Left lung (tissue), 10 donors: ENCODE measurements around the gene PRKCI. TPM values are rescaled to one million over a fixed set of nuclear protein-coding genes. Genes with fewer than 3 reads are reported as not detected.

Experiments used
- ATAC-seq: fragments of 200-7000 bp; cut with Tn5 transposase; one replicate; pipeline ENCODE4 v1.9.1; 2020; ENCODE audit warnings: moderate library complexity
- DNase-seq, 4 donors: peaks; one replicate each; pipeline ENCODE4 v3.0.0-alpha.2; 2013 to 2020
- H3K27ac ChIP-seq, 2 donors: fragments of 200-600 bp; sonication (generic) in 1 of 2; one replicate each; pipeline versions ENCODE4 v1.5.0 to v1.8.0; 2020 to 2021
- H3K27me3 ChIP-seq, 2 donors: fragments of 200-600 bp; sonication (generic) in 1 of 2; one replicate each; pipeline versions ENCODE4 v1.5.0 to v1.8.0; 2020 to 2021
- H3K36me3 ChIP-seq, 2 donors: fragments of 200-600 bp; sonication (generic) in 1 of 2; one replicate each; pipeline versions ENCODE4 v1.5.0 to v1.8.0; 2020 to 2021
- H3K4me1 ChIP-seq, 2 donors: fragments of 200-600 bp; one replicate each; pipeline ENCODE4 v1.8.0; 2021
- H3K4me3 ChIP-seq, 2 donors: fragments of 200-600 bp; sonication (generic) in 1 of 2; one replicate each; pipeline versions ENCODE4 v1.5.0 to v1.8.0; 2020 to 2021; ENCODE audit warnings: mild to moderate bottlenecking in 1 of 2
- H3K9me3 ChIP-seq, 2 donors: fragments of 200-600 bp; sonication (generic) in 1 of 2; one replicate each; pipeline versions ENCODE4 v1.5.0 to v1.8.0; 2020 to 2021
- CTCF ChIP-seq, 2 donors: fragments of 200-600 bp; sonication (generic) in 1 of 2; IDR thresholded peaks; one replicate each; pipeline versions ENCODE4 v1.5.0 to v1.8.0; 2021; ENCODE audit warnings: antibody characterized with exemption in 2 of 2
- intact Hi-C, 2 donors: fragments of 100-400 bp; cut with DNase I; formaldehyde crosslinking; loops; one replicate each; pipeline versions ENCODE4 v1.11.2 to v1.14.2; 2022
- polyA plus RNA-seq, 6 donors: library from polyadenylated mRNA; unstranded; fragments of 120-200 nt; gene quantifications; one replicate each; pipeline ENCODE4 v1.2.1, GENCODE V29; 2013; ENCODE audit not compliant: insufficient read length in 6 of 6
- total RNA-seq, 2 donors: library from RNA; stranded (reverse); fragmentation: NEBNext Ultra II Directional; extraction: Animal tissue kit (Norgen Biotek cat#: 25700); gene quantifications; one replicate each; pipeline ENCODE4 v1.2.1, GENCODE V29; 2021
- donor health status: DM: no; HTN: yes; CAD: no.
- donor health status: DM: no; HTN: no; CAD: no.

The PRKCI gene
- total and polyA plus RNA-seq, 8 donors: 33.0 to 82.4 (median 67.9) TPM

DNA sequence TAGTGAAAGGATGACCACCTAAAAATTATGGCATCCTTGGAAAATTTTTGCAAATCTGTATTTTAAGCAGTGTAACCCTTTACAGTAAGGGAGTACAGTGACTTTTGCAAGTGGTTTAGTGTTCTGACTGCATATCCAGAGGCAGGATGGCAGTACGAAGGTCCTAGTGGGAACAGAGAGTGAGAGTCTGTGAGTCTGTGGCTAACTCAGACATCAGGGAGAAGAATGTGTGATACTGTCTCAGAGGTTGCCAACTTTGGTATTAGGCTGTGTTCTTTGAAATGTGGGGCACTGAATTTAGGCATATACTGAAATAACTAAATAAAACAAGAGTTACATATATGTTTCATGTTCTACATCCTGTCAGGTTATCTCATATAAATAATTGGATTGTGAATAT is 25.7 kb downstream of the PRKCI start:
- no peak for ATAC-seq
- TF ChIP-seq CTCF (IDR thresholded peaks at IDR 0.05): no peak
- peaks cover 0 to 9% of the 10 kb centered on the region in 2 donors for H3K36me3 ChIP-seq
- H3K27ac ChIP-seq: no peak overlapping the region
- no peak overlapping the region for H3K4me3 ChIP-seq
- H3K27me3 ChIP-seq: no peaks in the 10 kb centered on the region
- H3K9me3 ChIP-seq: no peaks in the 10 kb centered on the region
- H3K4me1 ChIP-seq: no peaks in the 10 kb centered on the region
- no peak for DNase-seq
- intact Hi-C loops: no loop called here

GRCh38 chr3:170256597-170256996 is 34.4 kb downstream of the PRKCI start:
- Histone ChIP-seq H3K4me1 (no peaks in the 10 kb centered on the region), H3K4me3 (no peak overlapping the region), H3K36me3 (peaks cover 0 to 18% of the 10 kb centered on the region in 2 donors), H3K9me3 (no peaks in the 10 kb centered on the region), H3K27me3 (no peaks in the 10 kb centered on the region), H3K27ac (no peak overlapping the region)
- ATAC-seq (no peak), DNase-seq (no peak)
- no peak for TF ChIP-seq CTCF (IDR thresholded peaks at IDR 0.05)
- intact Hi-C loops: no loop called here

- Histone ChIP-seq H3K27ac (no peak overlapping the region), H3K4me3 (no peak overlapping the region), H3K4me1 (no peaks in the 10 kb centered on the region), H3K9me3 (no peaks in the 10 kb centered on the region), H3K36me3 (peaks cover 0 to 18% of the 10 kb centered on the region in 2 donors), H3K27me3 (no peaks in the 10 kb centered on the region)
- ATAC-seq: no peak
- DNase-seq: no peak
- no peak for TF ChIP-seq CTCF (IDR thresholded peaks at IDR 0.05)
- intact Hi-C loops: no loop called here
These were observed 34.9 kb downstream of the PRKCI start for GRCh38 chr3:170257145-170257544.

GRCh38 chr3:170258105-170258487 is 35.9 kb downstream of the PRKCI start:
- Histone ChIP-seq H3K27me3 (no peaks in the 10 kb centered on the region), H3K4me3 (no peak overlapping the region), H3K36me3 (peaks cover 0 to 20% of the 10 kb centered on the region in 2 donors), H3K9me3 (no peaks in the 10 kb centered on the region), H3K4me1 (no peaks in the 10 kb centered on the region), H3K27ac (no peak overlapping the region)
- DNase-seq: no peak
- TF ChIP-seq CTCF (IDR thresholded peaks at IDR 0.05): no peak
- no peak for ATAC-seq
- intact Hi-C loops: no loop called here

- Histone ChIP-seq H3K27ac (no peak overlapping the region), H3K9me3 (no peaks in the 10 kb centered on the region), H3K4me3 (no peak overlapping the region), H3K27me3 (no peaks in the 10 kb centered on the region), H3K4me1 (no peaks in the 10 kb centered on the region), H3K36me3 (peaks cover 0 to 34% of the 10 kb centered on the region in 2 donors)
- ATAC-seq (no peak), DNase-seq (no peak)
- intact Hi-C loops: no loop called here
- TF ChIP-seq CTCF (IDR thresholded peaks at IDR 0.05): no peak
These were observed 37.7 kb downstream of the PRKCI start for GRCh38 chr3:170259907-170260306.
